ENCODE results near the gene TMEM184B.

- TF ChIP-seq, protein P1, sequence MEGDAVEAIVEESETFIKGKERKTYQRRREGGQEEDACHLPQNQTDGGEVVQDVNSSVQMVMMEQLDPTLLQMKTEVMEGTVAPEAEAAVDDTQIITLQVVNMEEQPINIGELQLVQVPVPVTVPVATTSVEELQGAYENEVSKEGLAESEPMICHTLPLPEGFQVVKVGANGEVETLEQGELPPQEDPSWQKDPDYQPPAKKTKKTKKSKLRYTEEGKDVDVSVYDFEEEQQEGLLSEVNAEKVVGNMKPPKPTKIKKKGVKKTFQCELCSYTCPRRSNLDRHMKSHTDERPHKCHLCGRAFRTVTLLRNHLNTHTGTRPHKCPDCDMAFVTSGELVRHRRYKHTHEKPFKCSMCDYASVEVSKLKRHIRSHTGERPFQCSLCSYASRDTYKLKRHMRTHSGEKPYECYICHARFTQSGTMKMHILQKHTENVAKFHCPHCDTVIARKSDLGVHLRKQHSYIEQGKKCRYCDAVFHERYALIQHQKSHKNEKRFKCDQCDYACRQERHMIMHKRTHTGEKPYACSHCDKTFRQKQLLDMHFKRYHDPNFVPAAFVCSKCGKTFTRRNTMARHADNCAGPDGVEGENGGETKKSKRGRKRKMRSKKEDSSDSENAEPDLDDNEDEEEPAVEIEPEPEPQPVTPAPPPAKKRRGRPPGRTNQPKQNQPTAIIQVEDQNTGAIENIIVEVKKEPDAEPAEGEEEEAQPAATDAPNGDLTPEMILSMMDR (IDR thresholded peaks at IDR 0.05 in 8 of 11, conservative IDR thresholded peaks at IDR 0.05 in 3 of 11), result no peak
- TF ChIP-seq POLR2AphosphoS5 (IDR thresholded peaks at IDR 0.05), result no peak
These were observed 1.7 kb downstream of the TMEM184B start for GRCh38 chr22:38271101-38271500.

Measured in spleen (tissue), 7 donors.